Mucosa of gallbladder (tissue), 1 donor: ENCODE data around the gene KRT84. TPM values are rescaled to one million over a fixed set of nuclear protein-coding genes. Genes with fewer than 3 reads are reported as not detected.

Source experiments
- DNase-seq: peaks from one replicate; pipeline ENCODE4 v3.0.0-alpha.2; 2020; ENCODE audit warnings: low spot score
- total RNA-seq: library from RNA; stranded (reverse); gene quantifications from one replicate; pipeline ENCODE4 v1.2.1, GENCODE V29; 2021
- donor health status: DM: no; HTN: no; CAD: no.

KRT84 gene, protein sequence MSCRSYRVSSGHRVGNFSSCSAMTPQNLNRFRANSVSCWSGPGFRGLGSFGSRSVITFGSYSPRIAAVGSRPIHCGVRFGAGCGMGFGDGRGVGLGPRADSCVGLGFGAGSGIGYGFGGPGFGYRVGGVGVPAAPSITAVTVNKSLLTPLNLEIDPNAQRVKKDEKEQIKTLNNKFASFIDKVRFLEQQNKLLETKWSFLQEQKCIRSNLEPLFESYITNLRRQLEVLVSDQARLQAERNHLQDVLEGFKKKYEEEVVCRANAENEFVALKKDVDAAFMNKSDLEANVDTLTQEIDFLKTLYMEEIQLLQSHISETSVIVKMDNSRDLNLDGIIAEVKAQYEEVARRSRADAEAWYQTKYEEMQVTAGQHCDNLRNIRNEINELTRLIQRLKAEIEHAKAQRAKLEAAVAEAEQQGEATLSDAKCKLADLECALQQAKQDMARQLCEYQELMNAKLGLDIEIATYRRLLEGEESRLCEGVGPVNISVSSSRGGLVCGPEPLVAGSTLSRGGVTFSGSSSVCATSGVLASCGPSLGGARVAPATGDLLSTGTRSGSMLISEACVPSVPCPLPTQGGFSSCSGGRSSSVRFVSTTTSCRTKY
- not detected for total RNA-seq

DNA sequence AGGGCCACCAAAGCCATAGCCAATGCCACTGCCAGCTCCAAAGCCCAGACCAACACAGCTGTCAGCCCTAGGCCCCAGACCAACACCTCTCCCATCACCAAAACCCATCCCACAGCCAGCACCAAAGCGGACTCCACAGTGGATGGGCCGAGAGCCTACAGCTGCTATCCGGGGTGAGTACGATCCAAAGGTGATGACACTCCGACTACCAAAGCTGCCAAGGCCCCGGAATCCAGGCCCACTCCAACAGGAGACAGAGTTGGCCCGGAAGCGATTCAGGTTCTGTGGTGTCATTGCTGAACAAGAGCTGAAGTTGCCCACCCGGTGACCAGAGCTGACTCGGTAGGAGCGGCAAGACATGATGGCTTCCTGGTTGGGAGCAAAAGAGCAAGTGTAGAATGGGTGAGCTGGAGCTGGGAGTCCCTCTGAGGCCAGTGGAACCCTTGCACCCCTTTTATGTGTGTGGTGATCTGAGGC, at the start of gene KRT84:
Gene KRT84 (minus strand): TSS at position 427 of the 477 bp plus-strand sequence. CDS start 67 bp downstream, at position 360.
- no peak for DNase-seq

DNA sequence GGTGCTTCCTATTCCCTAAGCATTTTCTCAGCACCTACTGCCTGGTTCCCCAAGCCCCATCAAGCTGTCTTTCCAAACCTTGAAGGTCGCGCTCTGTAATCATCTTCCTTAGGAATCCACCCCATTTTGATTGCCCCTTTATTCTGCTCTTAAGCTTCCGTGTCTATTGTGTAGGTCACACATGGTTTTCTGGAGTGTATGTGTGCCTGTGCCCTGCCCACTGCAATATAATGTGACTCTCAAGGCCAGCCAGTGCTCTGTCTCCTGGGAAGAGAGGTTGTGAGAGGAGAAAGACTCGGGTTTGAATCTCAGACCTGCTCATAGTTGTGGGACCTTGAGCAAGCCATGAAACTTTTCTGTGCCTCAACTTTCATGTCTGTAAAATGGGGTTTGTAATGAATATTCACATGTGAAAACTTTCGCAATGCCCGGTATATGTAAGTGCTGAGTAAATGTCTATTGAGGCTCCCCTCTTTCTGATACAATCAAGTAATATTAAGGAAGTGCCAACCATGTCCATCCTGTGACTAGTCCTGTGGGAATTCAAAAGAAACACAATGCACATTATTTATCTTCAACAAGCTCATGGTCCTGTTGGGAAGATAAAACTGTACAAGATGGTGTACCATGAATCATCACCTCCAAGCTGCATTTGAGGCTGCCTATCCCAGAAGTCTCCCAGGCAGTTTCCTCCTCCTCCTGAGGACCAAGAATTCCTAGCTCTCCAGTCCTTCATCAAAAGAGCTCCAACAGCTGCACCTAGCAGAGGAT, 49.5 kb upstream of the KRT84 start:
- DNase-seq, result no peak

GRCh38 chr12:52434081-52434733, 48.8 kb upstream of the KRT84 start, which contains the start of gene KRT75:
Gene KRT75, minus strand, starts transcription at chr12:52434371. Its CDS starts 67 bp downstream, at chr12:52434304.
- DNase-seq, result no peak

DNA sequence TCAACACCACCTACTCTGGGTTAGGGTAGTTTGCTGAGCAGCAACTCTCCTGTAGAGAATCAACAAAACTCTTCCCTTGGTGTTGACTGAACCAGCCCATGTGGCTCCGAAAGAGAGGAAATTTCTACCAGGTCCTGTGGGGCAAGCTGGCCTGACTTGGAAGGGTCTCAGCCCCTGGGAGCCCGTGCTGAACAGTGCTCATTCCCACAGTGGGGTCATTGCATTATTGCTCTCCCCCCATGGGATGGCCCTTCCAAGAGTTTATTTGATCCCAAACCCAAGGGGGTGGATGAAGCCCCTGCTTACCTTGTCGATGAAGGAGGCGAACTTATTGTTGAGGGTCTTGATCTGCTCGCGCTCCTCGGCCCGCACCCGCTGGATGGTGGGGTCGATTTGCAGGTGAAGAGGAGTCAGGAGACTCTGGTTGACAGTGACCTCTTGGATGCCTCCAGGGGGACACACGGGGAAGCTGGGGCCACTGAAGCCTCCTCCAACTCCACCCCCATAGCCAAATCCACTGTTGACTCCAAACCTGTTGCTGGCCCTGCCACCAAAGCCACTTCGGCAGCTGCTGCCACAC, 48.1 kb upstream of the KRT84 start:
- DNase-seq, result no peak

DNA sequence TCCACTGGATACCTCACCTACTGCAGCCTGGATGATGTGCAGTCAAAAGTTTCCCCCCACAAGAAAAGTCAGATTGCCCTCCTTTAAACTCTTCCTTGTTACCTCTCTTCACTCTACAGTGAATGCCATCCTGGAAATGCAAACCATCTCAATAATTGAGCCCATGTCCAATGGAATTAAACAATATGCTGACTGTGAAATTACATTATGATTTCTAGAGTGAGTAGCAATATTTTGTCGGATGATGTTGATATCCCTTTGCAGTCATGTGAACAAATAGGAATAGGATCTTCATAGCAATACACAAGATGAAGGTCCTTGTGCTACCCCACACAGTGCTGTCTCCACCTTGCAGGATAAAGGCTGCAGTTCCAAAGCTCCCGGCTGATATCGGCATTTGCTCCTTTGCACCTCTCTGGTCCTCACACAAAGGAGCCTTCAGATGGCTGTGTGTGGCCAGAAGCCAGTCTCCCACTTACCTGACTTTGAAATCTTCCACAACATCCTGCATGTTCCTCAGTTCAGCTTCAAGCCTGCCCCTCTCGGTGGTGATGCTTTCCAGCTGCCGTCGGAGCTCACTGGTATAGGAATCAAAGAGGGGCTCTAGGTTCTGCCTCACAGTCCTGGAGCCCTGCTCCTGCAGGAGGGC, 47.2 kb upstream of the KRT84 start:
- DNase-seq, result no peak

- no peak for DNase-seq
Observed at GRCh38 chr12:52428121-52428520, 42.7 kb upstream of the KRT84 start.

DNA sequence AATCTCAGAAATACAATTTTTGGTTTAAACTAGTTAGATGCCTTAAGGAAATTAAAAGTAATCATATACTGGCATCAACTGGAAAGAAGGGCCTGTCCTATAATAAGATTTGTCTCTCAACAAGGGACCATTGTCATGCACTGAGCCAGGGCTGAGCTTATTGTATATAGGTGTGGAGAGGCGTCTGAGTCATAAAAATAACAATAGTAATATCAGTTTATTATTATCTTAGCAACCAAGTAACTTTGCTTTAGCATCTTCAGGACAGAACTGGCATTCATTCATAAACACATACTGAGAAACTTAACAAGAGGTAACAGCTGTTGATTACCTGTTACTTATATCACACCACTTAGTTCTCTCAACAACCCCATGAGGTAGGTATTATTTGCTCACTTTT, 41.6 kb upstream of the KRT84 start:
- no peak for DNase-seq

DNA sequence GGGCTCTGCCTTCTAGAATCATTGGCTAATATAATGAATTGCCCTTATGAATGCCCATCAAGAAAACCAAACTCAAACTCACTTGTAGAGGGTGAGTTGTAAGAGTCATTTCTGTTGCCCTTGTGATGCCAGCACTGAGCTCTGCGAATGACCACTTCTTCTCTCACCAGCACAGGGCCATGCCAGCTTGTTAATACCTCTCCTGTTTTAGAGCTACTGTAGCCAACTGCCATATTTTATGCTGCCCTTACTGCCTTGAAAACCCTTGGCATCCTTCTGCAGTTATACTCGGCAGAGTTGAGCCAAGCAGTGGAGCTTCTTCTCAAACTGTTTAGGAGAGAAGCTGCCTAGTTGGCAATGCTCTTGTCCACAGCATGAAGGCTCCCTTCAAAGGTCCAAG, 40.6 kb upstream of the KRT84 start:
- DNase-seq, result no peak

DNA sequence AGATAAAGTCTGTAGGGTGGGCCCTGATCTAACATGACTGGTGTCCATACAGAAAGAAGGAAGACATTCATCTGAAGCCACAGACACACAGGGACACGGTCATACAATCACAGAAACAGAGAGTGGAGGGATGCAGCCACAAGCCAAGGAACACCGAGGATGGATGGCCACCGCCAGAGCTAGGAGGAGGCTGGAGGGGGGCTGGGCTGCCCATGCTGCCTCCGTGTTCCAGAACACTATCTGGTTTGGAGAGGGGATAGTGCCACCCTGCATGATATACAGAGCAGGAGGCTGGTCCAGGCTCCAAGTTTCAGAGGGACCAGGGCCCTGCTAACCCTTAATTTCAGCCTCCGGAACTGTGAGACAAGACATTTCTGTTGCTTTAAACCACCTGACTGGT, 40.0 kb upstream of the KRT84 start:
- DNase-seq, result no peak

DNA sequence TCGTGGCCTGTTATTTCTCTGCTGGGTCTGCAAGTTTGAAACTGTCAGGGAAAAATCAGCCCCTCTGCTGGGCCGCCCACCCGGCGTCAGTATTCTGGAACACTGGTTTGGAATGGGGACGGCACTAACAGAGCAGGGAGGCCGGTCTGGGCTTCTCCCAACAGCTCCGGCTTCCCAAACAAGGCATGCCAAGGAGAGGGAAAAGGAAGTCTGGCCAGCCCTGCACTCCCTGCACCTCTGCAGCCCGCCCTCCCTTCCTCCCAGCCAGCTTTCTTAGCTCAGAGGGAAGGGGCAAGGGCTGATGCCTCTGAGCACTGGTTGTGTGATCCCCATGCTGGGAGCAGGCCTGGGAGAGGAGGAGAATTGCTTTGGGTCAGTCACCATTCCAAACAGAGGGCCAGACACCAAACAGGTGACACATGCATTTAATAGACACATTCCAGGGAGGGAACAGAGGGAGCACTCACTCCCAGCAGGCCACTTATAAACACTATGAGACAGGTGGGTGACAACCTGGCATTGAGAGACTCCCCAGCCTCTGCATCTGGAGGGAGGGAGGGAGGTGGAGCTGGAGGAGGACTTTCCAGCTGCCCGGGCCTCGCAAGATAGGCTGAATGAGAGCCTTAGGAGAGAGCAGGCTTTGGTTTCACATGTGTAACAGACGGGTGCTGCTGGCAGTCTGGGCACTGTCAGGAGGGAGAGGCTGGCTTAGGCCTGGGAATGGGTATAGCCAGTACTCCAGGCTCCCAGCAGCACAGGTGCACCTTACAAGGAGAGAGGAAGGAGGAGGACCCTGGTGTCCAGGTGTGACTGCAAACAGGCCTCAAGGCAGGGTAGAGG, 38.4 kb upstream of the KRT84 start:
- DNase-seq, result peak; percentile 24

GRCh38 chr12:52423035-52423434, 37.6 kb upstream of the KRT84 start:
- DNase-seq, result no peak

GRCh38 chr12:52419656-52420055, 34.2 kb upstream of the KRT84 start:
- DNase-seq, result no peak

GRCh38 chr12:52418576-52419110, 33.2 kb upstream of the KRT84 start:
- no peak for DNase-seq

DNA sequence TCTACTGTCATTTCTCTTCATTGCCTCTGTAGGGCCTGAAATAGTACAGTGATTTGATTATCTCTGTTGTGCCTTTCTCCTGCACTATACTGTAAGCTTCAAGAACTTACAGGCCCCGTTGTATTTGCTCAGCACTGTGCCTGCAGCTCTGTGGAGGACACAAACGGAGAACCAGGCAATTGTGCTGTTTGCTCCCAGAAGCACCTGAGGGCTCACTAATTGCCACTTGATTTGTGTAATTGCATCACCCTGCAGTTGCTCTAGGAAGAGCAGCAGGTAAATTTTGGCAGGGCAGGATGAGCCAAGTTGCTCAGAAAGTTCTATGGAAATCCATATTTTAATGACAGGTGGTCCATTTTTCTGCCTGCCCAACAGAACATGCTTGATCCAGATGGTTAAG, 32.3 kb upstream of the KRT84 start:
- no peak for DNase-seq

DNA sequence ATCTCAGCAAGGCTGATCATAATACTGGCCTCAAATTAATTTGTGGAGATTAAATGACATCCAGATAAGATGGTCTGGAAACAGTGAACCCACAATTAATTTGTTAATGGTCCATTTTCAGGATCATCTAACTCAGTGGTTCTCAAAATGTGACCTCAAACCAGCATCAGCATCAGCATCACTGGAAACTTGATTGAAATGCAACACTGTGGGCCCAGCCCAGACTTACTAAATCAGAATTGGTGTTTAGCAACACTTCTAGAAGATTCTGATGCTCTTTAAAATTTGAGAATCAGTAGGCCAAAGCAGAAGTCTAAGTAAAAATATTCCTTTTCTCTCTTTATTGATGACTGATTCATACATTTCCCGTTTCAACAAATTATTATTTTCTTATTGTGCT, 31.3 kb upstream of the KRT84 start:
- DNase-seq, result no peak

- DNase-seq, result peak; percentile 69
Observed at GRCh38 chr12:52415870-52416750, 30.7 kb upstream of the KRT84 start.

DNA sequence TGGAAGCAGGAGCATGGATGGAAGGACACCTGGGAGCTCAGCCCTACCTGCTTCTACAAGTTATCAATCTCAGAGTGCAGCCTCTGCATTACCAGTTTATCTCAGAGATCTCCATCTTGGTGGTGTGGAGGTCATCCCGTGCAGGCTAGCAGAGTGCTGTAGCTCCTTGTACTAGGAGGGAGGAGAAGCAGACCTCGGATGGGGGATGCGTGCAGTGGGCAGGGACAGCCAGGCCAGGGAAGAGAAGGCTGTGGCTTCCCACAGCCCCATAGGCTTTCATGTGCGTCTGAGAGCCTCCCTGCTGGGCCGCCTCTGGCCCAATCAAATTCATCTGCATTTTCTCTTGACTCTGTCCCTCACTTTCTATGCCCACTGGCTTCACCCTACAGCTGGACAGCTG, 29.5 kb upstream of the KRT84 start:
- no peak for DNase-seq

- DNase-seq, result no peak
Observed at GRCh38 chr12:52413782-52414345, 28.4 kb upstream of the KRT84 start.
